HG03469 (cell line): ENCODE results near the gene URAD.

Experiments used
- ATAC-seq: cut with Tn5 transposase; IDR thresholded peaks from one replicate; pipeline ENCODE4 v1.9.1; 2021; ENCODE audit warnings: mild to moderate bottlenecking, moderate library complexity, moderate number of reproducible peaks; ENCODE audit not compliant: unreplicated experiment

URAD gene

DNA sequence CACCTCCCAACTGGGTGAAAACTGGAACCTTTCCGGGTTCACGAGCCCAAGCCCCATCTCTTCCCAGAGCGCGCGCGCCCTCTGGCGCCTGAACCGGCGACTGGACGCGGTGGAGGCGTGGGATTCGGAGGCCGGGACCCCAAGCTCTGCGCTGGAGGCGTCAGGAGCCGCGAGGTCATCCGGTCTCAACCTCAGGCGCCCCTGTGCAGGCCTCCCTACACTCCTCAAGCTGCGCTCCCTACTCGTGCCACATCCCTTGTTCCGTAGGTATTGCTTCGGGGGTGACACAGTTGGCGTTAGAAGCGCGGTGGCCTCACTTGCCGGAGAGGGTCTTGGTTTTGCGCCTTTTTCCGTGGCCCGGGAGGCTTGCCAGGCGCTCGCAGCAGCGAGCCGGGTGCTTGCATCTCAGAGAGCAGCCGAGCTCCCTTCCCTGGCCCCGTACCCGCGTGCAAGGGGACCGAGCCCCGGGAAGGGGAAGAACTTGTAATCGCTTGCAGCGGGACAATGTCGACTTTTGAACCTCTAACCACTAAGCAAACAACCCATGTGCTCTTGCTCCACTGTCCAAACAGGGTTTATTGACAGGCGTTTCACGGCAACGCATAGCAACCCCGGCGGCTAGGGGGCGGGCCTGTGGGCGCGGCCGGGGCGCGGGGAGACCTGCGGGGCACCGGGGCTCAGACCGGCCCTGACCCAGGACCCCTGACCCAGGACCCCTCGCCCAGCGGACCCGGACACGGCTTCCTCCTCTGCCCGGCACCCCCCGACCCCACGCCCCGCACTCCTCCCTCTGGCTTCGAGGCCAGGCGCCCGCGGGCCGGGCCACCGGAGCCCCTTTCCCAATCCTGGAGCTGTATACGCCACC lies 27.9 kb downstream of the URAD start:
- no peak for ATAC-seq

DNA sequence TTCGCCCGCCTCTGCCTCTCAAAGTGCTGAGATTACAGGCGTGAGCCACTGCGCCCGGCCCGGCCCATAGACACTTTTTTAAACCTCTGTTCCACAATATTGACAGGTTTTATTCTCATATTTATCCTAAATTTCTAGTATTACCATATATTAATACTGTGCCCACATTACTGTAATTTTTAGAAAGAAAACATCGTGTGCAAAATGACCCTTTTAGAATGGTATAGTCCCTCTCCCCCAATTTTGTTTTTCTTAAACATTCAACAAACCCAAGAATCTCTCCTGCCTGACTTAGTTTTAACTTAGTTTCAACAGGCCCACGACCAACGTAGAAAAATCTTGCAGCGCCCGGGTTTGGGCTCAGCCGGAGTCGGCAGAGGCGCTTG lies 28.5 kb downstream of the URAD start:
- ATAC-seq = no peak

DNA sequence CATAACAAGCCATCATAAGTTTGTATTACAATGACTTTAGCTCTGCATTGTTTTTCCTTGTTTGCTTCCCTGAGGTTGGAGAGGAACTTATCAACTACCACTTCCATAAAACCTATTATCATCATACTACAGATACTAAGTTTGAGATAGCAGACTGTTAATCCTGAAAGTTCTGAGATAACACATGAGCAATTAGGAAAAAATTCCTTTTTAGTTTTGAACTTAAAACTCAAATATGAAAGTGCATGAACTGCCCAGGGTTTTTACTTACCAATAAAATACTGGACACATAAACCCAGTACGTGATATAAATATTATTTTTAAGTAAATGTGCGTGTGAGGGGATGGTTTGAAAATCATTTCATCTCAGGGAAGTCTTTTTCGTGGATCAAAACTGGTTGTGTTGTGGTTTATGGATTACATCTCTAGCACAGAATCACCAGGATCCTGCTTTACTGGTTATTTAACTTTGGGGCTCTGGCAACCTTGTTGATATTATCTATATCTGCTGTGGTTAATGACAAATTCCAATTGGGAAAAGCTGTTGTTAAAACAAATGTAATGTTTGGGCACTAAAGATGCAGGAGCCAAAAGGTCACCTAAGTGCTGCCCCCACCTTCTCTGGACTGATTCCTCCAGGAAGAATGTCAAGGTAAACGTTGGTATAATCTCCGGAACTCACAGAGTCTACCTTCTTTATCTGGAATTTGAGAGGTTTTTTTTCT lies 31.8 kb downstream of the URAD start:
- no peak for ATAC-seq

DNA sequence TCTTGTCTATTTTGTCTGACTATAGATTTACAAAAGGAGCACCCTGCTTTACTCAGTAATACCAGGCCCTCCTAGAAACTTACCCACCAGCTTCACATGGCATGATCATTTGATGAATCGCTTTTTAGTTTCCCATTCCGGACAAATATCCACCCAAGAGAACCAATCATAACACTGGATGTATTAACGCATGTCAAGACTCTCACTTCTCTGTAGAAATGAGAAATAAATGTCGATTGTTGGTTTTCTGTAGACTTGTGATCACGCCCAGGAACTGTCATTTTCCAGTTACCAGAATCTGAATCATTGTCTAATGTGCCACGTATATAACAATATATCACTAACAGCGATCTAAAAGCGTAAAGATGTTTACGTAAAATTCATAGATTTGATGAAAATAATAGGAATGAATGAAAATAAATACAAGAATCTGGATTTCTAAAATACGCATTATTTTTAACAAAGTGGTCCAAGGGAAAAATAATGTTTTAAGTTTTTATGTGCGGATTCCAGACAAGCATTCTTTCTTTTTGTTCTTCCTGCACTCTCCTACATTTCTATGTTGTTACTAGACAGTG lies 33.4 kb downstream of the URAD start:
- ATAC-seq = no peak

DNA sequence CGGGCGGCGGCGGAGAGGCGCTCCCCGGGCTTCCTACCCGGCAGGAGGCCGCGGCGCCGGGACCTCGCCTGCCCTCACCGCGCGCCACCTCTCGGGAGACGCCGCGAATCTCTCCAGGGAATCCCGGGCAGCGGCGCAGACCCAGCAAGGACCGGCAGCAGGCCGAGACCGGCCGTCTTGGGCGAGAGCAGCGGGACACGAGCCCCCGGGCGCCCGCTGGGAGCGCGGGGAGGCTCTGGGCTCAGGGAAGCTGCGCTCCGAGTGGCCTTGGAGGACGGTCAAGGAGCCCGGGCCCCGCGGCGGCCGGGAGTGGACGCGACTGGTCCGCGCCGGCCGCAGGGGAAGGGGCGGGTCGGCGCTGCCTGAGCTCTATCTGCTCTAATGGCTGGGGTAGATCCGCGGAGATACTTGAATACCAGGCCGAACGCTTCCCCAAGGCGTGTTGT lies 34.1 kb downstream of the URAD start:
- ATAC-seq = no peak

DNA sequence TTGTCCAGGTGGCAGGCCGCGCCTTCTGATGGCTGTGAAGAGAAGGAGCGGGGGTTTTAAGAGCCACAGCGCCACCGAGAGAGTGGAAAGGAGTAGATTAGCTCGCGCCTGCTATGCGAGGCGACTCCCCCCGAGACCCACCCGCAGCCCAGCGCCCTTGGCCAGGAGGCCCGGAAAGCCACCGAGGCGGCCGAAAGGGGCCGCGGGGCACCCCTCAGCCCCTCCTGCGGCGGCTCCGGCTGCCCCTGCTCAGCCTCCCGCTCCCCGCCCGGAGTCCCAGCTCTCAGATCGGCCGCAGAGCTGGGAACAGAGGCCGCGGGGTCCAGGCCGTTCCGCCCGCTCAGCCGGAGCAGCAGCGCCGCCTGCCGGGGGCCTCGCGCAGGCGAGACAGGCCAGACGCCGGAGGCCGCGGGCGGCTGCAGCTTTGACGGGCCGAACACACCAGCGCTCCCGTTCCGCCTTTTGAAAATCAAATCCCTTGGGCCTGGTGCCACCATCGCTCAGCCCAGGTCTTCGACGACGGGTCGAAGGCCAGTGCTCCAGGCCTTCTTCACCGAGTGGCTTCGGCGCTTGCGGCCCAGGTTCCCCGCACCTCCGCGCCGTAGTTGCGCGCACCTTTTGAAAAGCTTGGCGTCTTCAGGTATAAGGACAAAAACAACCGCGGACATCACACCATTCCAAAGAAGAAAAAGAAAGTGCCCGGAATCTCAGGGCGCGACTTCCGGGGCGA lies 34.7 kb downstream of the URAD start:
- ATAC-seq = no peak

DNA sequence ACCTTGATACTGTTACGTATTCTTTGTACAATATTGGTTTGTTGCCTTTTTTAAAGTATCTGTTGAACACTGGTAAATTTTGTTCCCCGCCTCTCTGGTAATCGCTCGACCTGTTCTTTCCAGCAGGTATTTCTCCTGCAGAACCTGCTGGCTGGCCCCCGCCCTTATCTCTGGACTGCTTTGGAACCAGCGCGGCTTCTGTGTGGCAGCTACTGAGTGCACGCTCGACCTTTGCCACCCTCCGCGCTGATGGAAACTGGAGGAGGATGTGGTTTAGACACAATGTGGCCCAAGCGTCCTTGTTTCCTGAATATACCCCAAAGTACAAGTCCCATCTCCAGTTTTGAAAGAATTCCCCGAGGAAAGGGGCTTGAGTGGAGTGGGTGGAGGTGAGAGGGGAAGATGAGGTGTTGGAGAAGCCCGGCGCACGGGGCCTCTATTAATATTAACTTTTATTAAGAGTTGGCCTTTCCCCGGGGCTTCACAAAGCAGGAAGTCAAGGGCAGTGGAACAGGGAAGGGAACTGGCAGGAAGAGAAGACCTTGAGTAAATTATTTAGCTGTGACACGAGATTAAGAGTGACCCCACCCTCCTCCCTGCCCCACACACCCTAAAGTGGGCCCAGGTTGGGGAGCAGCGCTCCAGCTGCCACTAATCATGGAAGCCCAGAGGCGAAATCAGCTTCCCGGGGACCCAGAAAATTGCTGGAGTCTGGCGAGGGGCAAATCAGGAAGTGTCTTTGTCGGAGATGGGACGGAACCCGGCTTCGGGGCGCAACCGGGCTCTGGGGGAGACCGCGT lies 35.4 kb downstream of the URAD start:
- ATAC-seq = no peak

DNA sequence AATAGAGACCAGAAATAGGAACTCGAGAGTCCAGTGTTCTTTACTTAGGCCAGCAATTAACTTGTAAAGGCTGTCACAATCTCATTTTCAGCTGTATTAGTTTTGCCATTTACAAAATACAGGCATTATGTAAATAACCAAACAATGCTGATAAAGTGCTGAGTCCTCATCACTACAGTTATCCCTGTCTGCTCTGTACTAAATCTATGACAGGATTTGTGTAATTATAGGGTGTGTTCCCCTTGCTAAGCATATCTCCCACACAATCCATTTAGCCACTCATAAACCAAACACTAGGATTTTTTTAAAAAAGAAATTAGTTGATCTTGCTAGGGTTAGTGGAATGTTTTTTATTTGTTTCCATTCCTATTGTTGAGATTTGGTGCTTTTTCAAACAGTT lies 45.5 kb downstream of the URAD start:
- no peak for ATAC-seq

DNA sequence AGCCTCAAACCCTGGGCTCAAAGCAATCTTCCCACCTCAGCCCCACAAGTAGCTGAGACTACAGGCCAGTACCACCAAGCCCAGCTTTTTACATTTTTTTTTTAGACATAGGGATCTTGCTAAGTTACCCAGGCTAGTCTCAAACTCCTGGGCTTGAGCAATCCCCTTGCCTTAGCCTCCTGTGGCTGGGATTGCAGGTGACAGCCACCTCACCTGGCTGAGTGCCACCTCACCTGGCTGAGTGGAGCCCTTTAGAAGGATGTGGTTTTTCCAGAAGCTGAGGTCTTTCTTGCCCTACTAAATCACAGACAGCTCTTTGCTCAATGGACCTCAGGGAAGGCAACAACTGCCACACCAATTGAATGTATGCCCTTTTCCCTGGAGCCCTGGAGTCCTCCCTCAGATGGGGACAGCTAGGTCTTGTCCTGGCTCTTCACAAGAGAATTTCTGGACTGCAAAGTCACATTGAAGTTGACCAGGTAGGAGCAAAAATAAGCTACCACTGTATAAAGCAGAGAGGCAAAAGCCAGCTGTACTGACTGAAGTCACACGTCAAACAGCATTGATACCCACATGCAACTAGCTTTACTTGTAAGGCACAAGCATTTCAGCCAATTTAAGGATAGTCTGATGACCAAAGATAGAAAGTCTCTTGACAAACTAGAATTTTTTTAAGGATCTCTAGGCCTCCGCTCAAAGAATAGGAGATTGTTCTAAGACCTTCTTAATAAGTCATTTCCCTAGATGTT lies 54.7 kb downstream of the URAD start:
- no peak for ATAC-seq

DNA sequence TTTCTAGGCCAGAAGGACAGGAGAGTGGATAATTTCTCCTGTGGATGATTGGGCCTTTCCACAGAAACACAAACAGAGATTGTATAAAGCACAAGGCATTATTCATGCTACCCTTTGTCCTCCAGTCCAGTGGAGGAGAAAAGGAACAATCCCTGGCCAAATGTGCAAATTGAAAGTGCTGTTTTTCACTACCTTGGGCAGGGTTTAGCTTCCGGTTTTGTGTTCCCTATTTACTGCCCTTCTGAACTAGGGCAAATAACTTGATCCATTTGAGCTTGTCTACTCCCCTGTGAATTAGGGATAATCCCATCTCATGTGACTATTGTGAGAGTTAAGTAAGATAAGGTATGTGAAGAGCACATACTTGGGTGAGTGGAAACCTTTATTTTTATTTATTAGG lies 55.4 kb downstream of the URAD start:
- ATAC-seq = no peak

DNA sequence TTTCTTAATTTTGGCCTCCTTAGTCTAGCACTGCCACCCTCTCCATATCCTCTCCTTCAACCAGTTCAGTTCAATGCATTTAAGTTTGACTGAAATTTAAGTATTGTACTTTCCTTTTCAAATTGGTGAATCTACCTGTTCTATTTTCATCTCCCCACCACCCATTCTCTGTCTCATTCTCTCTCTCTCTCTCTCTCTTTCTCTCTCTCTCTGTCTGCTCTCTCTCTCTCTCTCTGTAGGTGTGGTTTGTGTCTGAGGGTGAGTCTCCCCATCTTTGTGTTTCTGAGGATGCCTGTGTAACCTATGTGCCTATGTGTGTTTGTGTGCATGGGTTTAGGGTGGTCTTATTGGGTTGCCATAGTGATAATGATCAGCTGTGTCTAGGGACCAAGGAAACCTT lies 58.6 kb downstream of the URAD start:
- ATAC-seq = no peak

DNA sequence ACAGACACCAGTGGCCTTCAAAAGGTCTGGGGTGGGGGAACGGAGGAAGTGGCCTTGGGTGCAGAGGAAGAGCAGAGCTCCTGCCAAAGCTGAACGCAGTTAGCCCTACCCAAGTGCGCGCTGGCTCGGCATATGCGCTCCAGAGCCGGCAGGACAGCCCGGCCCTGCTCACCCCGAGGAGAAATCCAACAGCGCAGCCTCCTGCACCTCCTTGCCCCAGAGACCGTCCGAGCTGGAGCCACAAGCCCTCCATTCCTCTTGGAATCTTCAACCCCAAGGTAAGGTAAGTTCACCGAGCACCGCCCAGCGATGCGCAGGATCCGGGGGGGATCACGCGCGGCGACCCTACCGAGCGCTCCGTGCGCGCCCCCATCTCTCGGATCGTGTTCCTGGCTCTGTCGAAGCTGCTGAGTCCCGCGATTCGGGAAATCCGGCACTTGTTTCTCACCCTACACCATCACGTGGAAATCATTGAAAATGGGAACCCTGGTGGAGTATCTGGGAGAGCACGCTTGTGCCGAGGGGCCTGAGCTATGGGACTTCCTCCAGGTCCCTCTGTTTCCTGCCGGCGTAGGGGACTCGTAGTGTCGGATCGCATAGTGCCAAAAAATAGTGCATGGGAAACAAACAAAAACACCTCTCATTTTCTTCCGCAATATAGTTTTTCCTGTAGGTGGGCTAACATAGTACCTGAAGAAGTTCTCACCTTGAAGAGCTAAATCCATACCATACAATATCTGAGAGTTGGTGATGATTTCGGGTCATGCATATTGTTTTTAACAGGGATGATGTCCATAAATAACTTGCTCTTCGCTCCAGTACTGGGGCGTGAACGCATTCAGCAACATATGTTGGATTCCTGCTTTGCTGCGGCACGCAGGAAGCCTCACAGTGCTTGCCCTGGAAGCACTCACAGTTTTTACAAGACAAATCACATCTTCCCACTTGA lies 59.4 kb downstream of the URAD start:
- ATAC-seq = no peak

DNA sequence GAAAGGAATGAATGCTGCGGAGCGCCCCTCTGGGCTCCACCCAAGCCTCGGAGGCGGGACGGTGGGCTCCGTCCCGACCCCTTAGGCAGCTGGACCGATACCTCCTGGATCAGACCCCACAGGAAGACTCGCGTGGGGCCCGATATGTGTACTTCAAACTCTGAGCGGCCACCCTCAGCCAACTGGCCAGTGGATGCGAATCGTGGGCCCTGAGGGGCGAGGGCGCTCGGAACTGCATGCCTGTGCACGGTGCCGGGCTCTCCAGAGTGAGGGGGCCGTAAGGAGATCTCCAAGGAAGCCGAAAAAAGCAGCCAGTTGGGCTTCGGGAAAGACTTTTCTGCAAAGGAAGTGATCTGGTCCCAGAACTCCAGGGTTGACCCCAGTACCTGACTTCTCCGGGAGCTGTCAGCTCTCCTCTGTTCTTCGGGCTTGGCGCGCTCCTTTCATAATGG lies 60.1 kb downstream of the URAD start:
- ATAC-seq = no peak
